Tibial nerve (tissue), 4 donors: ENCODE measurements around the gene PLPPR2.

Experiments used
- EP300 ChIP-seq, 2 donors: sonication (generic); formaldehyde crosslinking; IDR thresholded peaks; one replicate each; pipeline ENCODE4 v1.6.1; 2017; ENCODE audit warnings: antibody characterized with exemption in 2 of 2, mild to moderate bottlenecking in 1 of 2
- POLR2A ChIP-seq, 2 donors: fragments of 450-650 bp; IDR thresholded peaks; one replicate each; pipeline ENCODE4 v1.6.1; 2017; ENCODE audit warnings: antibody characterized with exemption in 2 of 2, mild to moderate bottlenecking in 2 of 2, moderate library complexity in 2 of 2
- TF ChIP-seq, protein P1 (sequence below), 5 experiments: fragments of 200-600 bp in 3 of 5; fragments of 450-650 bp in 2 of 5; sonication (generic) in 3 of 5; IDR thresholded peaks; one replicate each; pipeline ENCODE4 v1.5.1; 2016 to 2019; ENCODE audit warnings: antibody characterized with exemption in 5 of 5, mild to moderate bottlenecking in 3 of 5, moderate library complexity in 2 of 5

DNA sequence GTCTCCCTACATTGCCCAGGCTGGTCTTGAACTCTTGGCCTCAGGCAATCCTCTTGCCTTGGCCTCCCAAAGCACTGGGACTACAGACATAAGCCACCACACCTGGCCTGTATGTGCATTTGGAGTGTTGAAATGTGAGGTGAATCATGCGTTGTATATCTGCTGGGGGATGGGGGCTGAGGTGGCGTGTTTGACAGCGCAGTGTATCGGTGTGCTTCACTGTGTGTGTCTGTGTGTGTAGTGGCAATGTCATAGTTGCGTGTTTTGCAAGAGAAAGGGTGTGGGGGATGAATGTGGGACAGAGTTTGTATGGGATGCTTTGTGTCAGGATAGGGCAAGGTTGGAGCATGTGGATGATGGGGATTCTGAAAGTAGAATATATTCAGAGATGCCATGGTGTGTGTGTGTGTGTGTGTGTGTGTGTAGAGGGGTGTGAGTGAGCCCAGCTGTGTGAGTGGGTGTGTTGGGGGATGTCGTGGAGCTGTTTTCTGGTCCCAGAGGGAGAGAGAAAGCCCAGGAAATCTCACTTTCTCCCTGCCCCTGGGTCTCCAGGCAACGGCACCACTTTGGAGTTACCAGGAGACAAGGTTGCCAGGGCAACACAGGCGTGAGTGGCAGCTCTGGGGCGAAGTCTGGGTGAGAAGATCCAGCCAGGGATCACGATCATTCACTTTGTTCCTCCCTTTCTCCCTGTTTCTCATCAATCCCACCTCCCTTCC, 18.1 kb downstream of the PLPPR2 start:
- TF ChIP-seq, protein P1, sequence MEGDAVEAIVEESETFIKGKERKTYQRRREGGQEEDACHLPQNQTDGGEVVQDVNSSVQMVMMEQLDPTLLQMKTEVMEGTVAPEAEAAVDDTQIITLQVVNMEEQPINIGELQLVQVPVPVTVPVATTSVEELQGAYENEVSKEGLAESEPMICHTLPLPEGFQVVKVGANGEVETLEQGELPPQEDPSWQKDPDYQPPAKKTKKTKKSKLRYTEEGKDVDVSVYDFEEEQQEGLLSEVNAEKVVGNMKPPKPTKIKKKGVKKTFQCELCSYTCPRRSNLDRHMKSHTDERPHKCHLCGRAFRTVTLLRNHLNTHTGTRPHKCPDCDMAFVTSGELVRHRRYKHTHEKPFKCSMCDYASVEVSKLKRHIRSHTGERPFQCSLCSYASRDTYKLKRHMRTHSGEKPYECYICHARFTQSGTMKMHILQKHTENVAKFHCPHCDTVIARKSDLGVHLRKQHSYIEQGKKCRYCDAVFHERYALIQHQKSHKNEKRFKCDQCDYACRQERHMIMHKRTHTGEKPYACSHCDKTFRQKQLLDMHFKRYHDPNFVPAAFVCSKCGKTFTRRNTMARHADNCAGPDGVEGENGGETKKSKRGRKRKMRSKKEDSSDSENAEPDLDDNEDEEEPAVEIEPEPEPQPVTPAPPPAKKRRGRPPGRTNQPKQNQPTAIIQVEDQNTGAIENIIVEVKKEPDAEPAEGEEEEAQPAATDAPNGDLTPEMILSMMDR (IDR thresholded peaks at IDR 0.05), result no peak
- TF ChIP-seq POLR2A (IDR thresholded peaks at IDR 0.05), result no peak
- TF ChIP-seq EP300 (IDR thresholded peaks at IDR 0.05), result no peak
